HG03575 (cell line): ENCODE measurements around the gene WIZ.

Experiments
- ATAC-seq: cut with Tn5 transposase; IDR thresholded peaks from one replicate; pipeline ENCODE4 v1.9.1; 2021; ENCODE audit not compliant: unreplicated experiment, insufficient number of reproducible peaks, low FRiP score; ENCODE audit errors: extremely low read depth

The WIZ gene

GRCh38 chr19:15436012-15436825, 13.5 kb downstream of the WIZ start:
- ATAC-seq: no peak

- no peak for ATAC-seq
Measured at GRCh38 chr19:15433519-15434069, 16.2 kb downstream of the WIZ start.

GRCh38 chr19:15432629-15433518, 16.9 kb downstream of the WIZ start:
- ATAC-seq: no peak

- no peak for ATAC-seq
Measured at GRCh38 chr19:15432018-15432494, 17.7 kb downstream of the WIZ start.

GRCh38 chr19:15431396-15432017, 18.2 kb downstream of the WIZ start:
- ATAC-seq: no peak

GRCh38 chr19:15430526-15431120, 19.1 kb downstream of the WIZ start:
- no peak for ATAC-seq

DNA sequence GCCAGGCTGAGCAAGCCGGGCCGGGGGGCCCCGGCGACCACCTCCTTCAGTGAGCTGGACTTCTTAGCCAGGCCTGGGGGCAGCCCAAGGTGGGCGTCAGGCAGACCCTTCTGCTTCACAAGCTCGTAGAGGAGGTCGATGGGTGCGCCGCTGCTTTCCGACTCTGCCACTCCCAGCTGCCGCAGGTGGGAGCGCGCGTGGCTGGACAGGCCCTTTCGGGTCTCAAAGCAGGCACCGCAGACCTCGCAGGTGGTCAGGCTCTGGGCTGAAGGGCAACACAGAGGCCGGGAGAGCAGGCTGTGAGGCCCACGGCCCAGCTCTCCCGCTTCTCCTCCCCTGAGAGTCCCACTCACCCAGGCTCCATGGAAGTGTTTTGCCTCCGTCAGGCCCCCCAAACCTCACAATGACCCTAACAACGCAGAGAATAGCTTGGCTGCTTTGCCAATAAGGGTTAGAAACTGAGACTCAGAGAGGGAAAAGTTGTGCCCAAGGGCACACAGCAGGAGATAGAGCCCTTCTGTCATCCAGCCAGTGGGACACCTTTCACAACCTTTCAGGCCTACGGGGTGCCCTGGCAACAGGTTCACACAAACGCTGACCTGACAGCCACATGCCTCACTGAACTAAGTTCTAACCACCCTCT, 19.8 kb downstream of the WIZ start:
- ATAC-seq: no peak

GRCh38 chr19:15428956-15429824, 20.6 kb downstream of the WIZ start:
- ATAC-seq: no peak

DNA sequence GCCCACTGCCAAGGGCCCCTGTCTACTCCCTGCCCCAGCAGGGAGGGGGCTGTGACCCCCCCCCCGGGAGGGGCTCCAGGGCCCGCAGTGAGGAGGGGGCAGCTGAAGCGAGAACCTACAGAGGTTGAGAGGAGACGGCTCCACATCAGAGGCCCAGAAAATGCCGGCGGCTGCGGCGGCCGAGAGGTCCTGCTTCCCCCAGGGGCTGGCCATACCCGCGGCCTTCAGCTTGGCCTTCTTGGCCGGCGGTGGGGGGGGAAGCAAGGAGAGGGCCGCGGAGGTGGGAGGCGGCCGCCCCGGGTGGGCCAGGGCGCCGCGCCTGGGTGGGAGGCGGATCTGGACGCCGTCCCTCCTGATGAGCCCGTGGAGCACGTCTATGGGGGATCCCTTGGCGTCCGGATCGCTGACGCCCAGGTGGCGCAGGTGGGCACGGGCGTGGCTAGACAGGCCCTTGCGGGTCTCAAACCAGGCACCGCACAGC, 21.7 kb downstream of the WIZ start:
- no peak for ATAC-seq

DNA sequence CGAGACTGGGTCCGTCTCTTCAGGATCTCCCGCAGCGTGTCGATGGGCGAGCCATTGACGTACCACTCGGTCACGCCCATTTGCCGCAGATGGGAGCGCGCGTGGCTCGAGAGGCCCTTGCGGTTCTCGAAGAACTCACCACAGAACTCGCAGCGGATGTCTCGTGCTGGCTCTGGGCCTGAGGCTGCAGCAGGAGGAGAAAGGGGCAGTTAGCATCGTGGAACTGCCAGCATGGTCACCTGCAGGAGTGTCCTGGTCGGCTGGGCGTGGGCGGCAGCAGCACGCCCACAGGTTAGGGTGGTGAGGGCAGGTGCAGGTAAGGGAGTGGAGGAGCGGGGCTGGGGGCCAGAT, 22.4 kb downstream of the WIZ start:
- no peak for ATAC-seq

DNA sequence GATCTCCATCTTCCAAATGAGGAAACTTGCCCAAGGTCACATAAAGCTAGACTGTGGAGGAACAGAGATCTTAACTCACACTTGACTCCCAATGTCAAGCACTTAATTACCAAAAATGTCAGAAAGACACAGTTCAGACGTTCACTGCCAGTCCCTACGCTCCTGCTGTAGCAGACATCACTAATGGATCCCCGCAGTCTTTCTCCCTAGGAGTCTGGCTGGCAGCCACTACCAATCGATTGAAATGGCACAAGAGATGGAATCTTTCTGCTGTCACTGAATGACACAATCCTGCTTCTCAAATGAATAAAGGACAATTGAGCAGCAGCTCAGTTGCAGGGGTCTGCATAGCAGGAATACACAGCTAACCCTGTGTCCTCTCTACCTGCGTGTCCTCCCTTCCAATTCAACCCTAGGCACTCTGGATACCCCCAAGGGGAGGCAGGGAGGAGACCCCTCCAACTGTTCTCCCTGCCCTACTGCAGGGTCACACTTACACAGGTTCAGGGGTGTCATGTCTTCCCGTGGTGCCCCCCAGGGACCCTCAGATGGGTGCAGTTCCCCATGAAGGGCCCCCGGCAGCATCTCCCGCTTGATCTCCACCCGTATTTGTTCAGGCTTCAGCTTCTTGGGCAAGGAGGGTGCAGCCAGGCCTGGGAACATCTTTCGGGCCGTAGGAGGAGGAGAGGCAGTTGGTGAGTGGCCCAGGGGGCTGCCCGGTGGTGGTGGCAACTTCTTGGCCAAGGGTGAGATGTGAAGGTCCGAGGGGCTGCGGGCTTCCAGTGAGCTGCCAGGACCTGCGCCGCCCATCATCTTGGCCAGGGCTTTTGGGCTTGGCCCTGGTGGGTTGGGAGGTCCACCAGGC, 23.0 kb downstream of the WIZ start:
- ATAC-seq: no peak

DNA sequence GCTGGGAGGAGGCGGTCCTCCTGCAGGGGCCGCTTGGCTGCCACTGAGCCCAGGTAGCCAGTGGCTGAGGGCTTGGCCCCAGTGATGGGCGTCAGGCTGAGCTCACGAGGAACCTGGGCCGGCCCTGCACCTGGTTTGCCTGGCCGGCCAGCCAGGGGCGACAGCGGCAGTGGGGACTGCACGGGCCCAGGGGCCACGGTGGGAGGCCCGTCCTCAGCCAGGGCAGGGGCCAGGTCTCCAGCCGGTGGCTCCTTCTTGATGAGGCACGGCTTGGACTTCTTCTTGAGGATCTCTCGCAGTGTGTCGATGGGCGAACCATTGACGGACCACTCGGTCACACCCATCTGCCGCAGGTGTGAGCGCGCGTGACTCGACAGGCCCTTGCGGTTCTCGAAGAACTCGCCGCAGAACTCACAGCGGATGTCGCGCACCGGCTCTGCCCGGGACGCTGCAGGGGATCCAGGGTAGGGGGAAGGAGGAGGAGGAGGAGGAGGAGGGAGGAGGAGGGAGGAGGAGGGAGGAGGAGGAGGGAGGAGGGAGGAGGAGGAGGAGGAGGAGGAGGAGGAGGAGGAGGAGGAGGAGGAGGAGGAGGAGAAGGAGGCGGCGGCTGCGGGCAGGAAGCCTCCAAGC, 24.3 kb downstream of the WIZ start:
- ATAC-seq: no peak

- no peak for ATAC-seq
Measured at GRCh38 chr19:15424692-15425272, 25.0 kb downstream of the WIZ start.

GRCh38 chr19:15424121-15424520, 25.6 kb downstream of the WIZ start:
- ATAC-seq: no peak

GRCh38 chr19:15423130-15423529, 26.6 kb downstream of the WIZ start:
- no peak for ATAC-seq
